NB4 (cell line): Measurements from ENCODE around the gene PHF12.

Experiments used
- MAX ChIP-seq: IDR thresholded peaks from 2 replicates; pipeline ENCODE4 v1.6.1; 2011; ENCODE audit warnings: low read depth, low read length
- MYC ChIP-seq: IDR thresholded peaks from 2 replicates; pipeline ENCODE4 v1.6.1; 2011; ENCODE audit warnings: low read depth, low read length
- POLR2A ChIP-seq: IDR thresholded peaks from 2 replicates; pipeline ENCODE4 v1.6.1; 2011; ENCODE audit warnings: mild to moderate bottlenecking; ENCODE audit not compliant: insufficient read length; ENCODE audit errors: extremely low read depth
- TF ChIP-seq, protein P1 (sequence below): IDR thresholded peaks from one replicate; pipeline ENCODE4 v1.5.1; 2012; ENCODE audit warnings: low read depth, low read length

DNA sequence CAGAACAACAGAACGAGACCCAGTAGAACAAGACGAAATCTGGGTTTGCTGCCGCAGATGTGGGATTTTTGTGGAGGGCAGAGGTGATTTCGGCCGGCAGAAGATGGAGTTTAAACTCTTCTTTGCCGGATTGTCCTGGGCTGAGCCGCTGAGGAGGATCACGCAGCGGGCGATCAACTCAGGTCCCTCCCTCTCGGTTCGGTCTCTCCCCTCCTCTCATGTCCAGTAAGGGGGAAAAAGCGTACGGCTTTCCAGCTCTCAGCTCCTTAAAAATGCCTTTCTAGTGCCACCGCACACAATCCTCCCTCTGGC is 2.5 kb downstream of the PHF12 start:
- TF ChIP-seq POLR2A (no peak), MYC (no peak), MAX (no peak)
- TF ChIP-seq, protein P1, sequence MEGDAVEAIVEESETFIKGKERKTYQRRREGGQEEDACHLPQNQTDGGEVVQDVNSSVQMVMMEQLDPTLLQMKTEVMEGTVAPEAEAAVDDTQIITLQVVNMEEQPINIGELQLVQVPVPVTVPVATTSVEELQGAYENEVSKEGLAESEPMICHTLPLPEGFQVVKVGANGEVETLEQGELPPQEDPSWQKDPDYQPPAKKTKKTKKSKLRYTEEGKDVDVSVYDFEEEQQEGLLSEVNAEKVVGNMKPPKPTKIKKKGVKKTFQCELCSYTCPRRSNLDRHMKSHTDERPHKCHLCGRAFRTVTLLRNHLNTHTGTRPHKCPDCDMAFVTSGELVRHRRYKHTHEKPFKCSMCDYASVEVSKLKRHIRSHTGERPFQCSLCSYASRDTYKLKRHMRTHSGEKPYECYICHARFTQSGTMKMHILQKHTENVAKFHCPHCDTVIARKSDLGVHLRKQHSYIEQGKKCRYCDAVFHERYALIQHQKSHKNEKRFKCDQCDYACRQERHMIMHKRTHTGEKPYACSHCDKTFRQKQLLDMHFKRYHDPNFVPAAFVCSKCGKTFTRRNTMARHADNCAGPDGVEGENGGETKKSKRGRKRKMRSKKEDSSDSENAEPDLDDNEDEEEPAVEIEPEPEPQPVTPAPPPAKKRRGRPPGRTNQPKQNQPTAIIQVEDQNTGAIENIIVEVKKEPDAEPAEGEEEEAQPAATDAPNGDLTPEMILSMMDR = no peak
